NCI-H345 treated with DMSO at 0.1 percent for 48 hours (cell line): ENCODE measurements around the gene FKBP5.

Source experiments
- DNase-seq: peaks from one replicate; lab custom pipeline; 2025; ENCODE audit not compliant: unreplicated experiment; lab: John Stamatoyannopoulos, UW

Gene FKBP5

GRCh38 chr6:35665573-35665972, 23.1 kb downstream of the FKBP5 start:
- no peak for DNase-seq

DNA sequence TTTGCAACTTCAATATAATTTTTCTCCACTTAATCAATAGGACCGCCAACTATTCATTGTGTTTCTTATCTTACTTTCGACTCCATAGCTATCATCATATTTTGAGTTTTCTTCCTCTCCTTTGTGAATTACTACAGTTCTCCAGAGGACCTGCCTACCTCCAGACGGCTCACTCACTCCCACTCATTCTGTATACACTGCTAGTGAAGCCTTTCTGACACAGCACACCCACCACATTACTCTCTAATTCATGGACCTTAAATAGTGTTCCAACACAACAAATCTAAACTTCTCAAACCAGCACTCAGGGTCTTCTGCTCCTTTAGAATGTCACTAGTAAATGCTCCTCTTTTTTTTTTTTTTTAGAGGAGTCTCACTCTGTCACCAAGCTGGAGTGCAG, 23.8 kb downstream of the FKBP5 start:
- no peak for DNase-seq

- no peak for DNase-seq
These were observed 25.1 kb downstream of the FKBP5 start for GRCh38 chr6:35663447-35664235.

DNA sequence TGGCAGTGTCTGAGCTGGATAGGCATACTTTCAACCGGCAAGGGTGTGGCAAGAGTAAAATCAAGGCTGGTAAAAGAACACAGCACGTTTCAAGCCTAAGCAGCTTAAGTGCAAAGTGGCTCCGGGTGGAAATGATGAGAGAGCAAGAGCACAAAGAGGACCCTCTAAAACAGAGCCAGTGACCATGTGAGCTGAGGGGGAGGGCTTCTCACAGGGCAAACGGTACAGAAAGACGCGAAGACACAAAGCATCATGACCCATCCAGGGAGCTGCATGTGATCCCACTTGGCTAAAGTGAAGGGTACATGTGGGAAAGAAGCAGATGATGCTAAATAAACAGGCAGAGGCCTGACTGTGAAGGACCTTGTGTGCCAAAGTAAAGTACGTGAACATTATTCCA, 25.7 kb downstream of the FKBP5 start:
- DNase-seq = no peak

GRCh38 chr6:35654883-35655282, 33.8 kb downstream of the FKBP5 start:
- DNase-seq = no peak

GRCh38 chr6:35651244-35651643, 37.5 kb downstream of the FKBP5 start:
- DNase-seq = no peak

GRCh38 chr6:35650015-35650414, 38.7 kb downstream of the FKBP5 start:
- DNase-seq = no peak

- DNase-seq = no peak
These were observed 40.5 kb downstream of the FKBP5 start for GRCh38 chr6:35648203-35648602.

DNA sequence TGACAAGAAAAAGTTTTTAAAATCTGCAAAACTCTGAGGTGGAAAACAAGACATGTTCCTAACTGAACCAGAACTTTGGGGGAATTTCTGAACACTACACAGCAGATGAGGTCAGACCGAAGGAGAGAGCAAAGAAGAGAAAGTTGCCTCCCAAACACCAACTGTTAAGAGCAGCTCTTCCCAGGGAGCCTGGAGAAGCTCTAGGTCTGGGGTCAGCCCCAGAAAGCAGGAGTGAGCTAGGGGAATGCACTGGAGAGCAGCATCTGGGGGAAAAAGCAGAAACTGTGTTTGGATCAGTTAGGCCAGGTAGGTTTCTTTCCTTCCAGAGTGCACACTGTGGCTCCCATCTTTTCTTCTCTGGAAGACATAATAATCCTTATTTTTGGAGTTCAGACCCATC, 41.3 kb downstream of the FKBP5 start:
- DNase-seq = no peak

- no peak for DNase-seq
These were observed 45.6 kb downstream of the FKBP5 start for GRCh38 chr6:35643162-35643535.

DNA sequence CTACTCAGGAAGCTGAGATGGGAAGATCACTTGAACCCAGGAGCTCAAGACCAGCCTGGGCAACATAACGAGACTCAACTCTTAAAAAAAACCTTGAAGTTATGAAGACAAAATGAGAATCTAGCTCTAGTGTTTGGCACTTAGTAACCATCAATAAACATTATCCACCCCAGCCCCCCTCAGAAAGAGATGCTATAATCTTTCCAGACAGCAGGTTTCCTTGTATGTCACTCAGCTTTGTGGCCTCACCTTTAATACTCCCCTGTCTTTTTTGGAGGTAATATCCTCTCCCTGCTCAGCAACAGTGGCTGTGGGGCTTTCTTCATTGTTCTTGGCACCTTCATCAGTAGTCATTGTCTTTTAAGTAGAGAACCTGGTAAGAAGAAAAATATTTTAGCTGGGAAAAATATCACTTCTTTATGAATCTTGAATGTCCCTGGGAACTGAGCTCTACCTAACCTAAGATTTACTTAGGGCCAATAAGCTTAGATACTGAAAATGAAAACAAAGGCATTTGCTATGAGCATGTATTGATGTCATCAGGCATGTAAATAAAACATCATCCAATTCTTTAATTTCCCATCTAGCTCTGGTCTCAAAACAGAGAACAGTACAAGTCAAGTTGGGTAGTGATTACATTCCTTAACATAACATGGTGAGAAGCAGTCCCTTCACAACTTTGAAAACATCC, 46.1 kb downstream of the FKBP5 start:
- no peak for DNase-seq

DNA sequence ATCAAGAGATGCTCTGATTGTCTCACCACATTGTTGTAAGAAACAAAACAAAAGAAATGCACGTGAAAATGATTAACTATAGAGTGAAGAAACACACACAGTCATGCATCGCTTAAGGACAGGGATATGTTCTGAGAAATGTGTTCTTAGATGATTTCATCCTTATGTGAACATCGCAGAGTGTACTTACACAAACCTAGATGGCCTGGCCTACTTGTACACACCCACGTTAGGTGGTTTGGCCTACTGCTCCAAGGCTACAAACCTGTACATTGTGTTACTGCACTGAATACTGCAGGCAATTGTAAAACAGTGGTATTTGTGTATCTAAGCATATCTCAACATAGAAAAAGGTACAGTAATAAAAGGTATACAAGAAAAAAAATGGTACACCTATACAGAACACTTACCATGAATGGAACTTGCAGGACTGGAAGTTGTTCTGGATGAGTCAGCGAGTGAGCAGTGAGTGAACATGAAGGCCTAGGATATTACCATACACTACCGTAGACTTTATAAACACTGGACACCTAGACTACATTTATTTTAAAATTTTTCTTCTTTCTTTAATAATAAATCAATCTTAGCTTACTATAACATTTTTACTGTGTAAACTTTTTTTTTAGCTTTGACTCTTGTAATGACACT, 48.6 kb downstream of the FKBP5 start:
- DNase-seq = no peak

DNA sequence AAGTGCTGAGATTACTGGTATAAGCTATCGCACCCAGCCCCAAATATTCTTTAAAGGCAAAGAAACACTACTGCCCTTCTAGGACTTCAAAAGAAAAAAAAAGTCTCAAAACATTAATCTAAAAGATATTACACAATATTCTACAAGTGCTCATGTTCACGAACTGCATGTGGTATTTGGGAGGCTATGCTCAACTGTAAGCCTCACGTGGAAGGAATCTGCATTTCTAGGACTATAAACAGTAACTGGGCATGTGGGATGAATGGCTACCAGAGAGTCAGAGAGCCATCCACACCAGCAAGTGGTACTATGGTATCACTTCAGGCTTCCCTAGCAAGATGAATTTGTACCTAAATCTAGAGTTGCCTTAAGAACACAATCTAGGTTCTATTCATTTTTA, 50.0 kb downstream of the FKBP5 start:
- no peak for DNase-seq

GRCh38 chr6:35637911-35638310, 50.8 kb downstream of the FKBP5 start:
- no peak for DNase-seq

DNA sequence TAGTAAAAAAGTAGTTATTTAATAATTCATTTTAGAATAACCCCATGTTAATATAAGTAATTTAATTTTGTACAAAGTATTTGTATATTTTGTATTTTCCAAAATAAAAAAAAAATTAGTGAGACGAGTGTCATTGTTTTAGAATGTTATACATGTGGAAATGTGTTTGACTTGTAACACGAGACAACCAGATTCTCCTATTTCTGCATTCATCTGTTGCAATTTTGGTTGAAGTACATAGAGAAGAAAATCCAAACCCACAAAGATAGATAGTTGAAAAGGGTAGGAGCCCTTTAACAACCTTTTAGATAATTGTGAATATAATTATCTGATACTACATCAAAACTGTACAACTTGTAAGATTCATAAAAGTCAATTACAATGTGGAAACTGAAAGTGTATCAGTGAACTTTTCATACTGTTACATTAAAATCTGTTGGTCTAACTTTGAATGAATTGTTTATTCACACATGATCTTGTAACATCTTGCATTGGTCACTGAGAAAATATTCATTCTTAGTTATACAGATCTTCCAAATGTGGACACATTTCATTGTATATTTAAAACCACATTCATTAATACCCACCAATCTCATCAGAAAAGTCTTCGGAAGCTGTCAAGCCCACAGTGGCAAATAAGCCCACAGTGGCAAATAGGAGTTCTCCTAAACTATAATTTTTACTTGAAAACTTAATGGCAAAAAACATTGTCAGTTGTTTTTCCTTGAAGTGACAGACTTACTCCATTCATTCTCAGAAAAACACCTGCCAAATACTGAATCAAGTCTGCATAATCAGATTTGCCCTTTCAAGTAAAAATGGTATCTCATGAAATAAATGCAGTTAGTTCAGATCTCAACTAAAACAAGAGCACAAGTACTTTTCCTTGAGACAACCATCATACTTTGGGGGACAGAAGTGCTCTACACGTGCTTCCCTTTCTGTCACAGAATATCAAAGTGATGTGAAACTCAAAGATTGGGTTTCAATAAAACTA, 52.8 kb downstream of the FKBP5 start:
- DNase-seq = no peak

DNA sequence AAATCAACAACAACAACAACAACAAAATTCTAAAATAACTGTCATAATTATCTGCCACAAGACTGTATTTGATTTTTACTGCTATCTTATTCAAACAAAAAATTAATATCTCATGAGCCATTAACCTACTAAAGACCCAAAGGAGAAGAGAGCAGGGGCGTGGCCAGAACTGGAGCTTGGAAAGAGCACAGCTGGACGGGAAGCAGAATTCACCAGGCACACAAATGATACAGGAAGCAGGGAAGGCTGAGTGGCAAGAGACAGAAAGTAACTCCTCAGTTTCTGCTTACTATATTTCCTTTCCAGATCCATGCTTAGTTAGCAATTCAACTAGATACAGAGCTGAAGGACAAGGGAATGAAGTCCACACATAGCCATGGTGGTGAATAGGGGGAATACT, 54.4 kb downstream of the FKBP5 start:
- no peak for DNase-seq

DNA sequence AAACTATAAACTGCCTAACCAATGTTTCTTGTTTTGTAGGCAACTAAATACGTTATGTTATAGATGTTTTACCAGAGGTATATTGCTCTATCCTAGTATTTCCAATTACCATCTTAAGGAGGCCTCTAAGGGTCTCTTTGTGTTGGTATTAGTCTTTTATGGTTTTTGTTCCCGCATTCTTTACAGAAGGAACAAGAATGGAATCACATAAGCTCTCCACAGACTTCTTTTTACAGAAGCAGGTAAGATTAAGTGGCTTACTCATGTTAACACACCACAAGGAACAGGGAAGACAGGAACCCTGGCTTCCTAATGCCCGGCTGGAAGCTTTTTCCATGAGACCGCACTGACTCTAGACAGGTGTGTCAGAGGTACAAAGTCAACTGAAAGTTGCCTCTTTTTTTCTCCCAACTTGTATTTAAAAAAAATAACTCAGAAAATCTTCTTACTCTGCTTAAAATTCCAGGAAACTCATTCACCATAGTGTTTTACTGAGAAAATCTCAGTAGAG, 55.1 kb downstream of the FKBP5 start:
- DNase-seq = no peak

- DNase-seq = no peak
These were observed 58.8 kb downstream of the FKBP5 start for GRCh38 chr6:35629876-35630378.

GRCh38 chr6:35626401-35626800, 62.3 kb downstream of the FKBP5 start:
- DNase-seq = no peak

DNA sequence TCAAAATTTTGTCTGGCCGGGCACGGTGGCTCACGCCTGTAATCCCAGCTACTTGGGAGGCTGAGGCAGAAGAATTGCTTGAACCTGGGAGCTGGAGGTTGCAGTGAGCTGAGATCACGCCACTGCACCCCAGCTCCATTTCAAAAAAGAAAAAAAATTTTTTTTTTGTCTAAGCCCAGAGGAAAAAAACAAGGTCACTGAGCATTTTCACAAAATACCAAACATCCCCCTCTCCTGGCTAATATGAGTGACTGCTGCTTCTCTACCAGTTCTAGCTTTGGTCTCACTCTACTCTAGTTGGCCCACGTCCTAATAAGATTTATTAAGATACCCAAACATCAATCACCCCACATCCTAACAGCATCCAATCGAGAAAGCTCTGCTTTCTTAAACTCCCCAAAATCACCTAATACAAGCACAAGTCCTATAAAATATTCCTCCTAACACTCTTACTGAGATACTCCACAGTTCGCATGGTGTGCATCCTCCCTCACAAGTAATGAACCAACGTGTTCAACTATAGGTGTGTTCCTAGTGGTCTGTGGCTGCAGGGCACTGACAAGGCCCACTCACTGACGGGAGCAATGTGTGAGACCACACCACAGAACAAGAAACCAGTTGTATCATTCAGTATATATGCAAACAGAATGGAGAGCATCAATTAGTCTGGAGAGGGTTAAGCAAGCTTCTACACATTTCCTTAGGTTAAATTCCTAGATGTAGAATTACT, 64.2 kb downstream of the FKBP5 start:
- no peak for DNase-seq
